Loucy (cell line): ENCODE data around the gene BET1.

ENCODE experiments used
- H2AFZ ChIP-seq: fragments of 200-600 bp; sonication (generic); 2 replicates; pipeline ENCODE4 v1.6.0; 2016; ENCODE audit warnings: antibody characterized with exemption, mild to moderate bottlenecking, low read length, moderate library complexity
- H3F3A ChIP-seq: fragments of 200-600 bp; 2 replicates; pipeline ENCODE4 v1.6.0; 2016; ENCODE audit warnings: antibody characterized with exemption, low read depth, mild to moderate bottlenecking
- H3K27me3 ChIP-seq: fragments of 200-600 bp; sonication (generic); 2 replicates; pipeline ENCODE4 v1.6.1; 2014; ENCODE audit warnings: low read length, mild to moderate bottlenecking; ENCODE audit not compliant: insufficient read depth, poor library complexity, severe bottlenecking
- H3K36me3 ChIP-seq: fragments of 200-600 bp; sonication (generic); 2 replicates; pipeline ENCODE4 v1.6.1; 2016; ENCODE audit warnings: low read length; ENCODE audit not compliant: insufficient read depth
- H3K4me1 ChIP-seq: fragments of 200-600 bp; sonication (generic); 2 replicates; pipeline ENCODE4 v1.5.1; 2014; ENCODE audit warnings: low read length, mild to moderate bottlenecking; ENCODE audit not compliant: insufficient read depth, poor library complexity, severe bottlenecking
- H3K4me2 ChIP-seq: fragments of 200-600 bp; sonication (generic); 2 replicates; pipeline ENCODE4 v1.6.0; 2014; ENCODE audit warnings: antibody characterized with exemption, low read length, low read depth, mild to moderate bottlenecking; ENCODE audit not compliant: poor library complexity, severe bottlenecking
- H3K4me3 ChIP-seq: fragments of 200-600 bp; sonication (generic); 2 replicates; pipeline ENCODE4 v1.5.1; 2014; ENCODE audit warnings: low read length, mild to moderate bottlenecking, mixed read lengths; ENCODE audit not compliant: poor library complexity, severe bottlenecking
- H3K79me2 ChIP-seq: fragments of 200-600 bp; sonication (generic); 2 replicates; pipeline ENCODE4 v1.6.1; 2014; ENCODE audit warnings: low read length; ENCODE audit not compliant: insufficient read depth
- H3K9ac ChIP-seq: fragments of 200-600 bp; sonication (generic); 2 replicates; pipeline ENCODE4 v1.6.0; 2014; ENCODE audit warnings: mild to moderate bottlenecking, low read depth, low read length, moderate library complexity; ENCODE audit not compliant: poor library complexity, severe bottlenecking
- H3K9me2 ChIP-seq: fragments of 200-600 bp; sonication (generic); replicated peaks from 2 replicates; pipeline ENCODE4 v1.6.1; 2016; ENCODE audit warnings: low read depth, low read length, mixed read lengths
- H3K9me3 ChIP-seq: fragments of 200-600 bp; sonication (generic); 2 replicates; pipeline ENCODE4 v1.6.1; 2014; ENCODE audit warnings: mild to moderate bottlenecking, antibody characterized with exemption, low read length, low read depth; ENCODE audit not compliant: insufficient read depth
- H4K20me1 ChIP-seq: fragments of 200-600 bp; sonication (generic); 2 replicates; pipeline ENCODE4 v1.6.0; 2014; ENCODE audit warnings: antibody characterized with exemption, low read length, mild to moderate bottlenecking; ENCODE audit not compliant: insufficient read depth, poor library complexity, severe bottlenecking
- CTCF ChIP-seq: fragments of 200-600 bp; sonication (generic); conservative IDR thresholded peaks from 2 replicates; pipeline ENCODE4 v1.5.1; 2014; ENCODE audit warnings: mild to moderate bottlenecking, antibody characterized with exemption, low read length
- EZH2phosphoT487 ChIP-seq: fragments of 200-600 bp; IDR thresholded peaks from 2 replicates; pipeline ENCODE4 v1.6.1; 2018; ENCODE audit warnings: antibody characterized with exemption, mild to moderate bottlenecking, moderate library complexity, borderline replicate concordance

The BET1 gene

GRCh38 chr7:93980744-93981479, 23.2 kb downstream of the BET1 start:
- H3K9me3 ChIP-seq: no peaks in the 10 kb centered on the region
- no peak overlapping the region for H2AFZ ChIP-seq
- TF ChIP-seq EZH2phosphoT487: no peak
- TF ChIP-seq CTCF: no peak
- no peaks in the 10 kb centered on the region for H3F3A ChIP-seq
- H3K27me3 ChIP-seq: no peaks in the 10 kb centered on the region
- no peak overlapping the region for H3K4me2 ChIP-seq
- H3K9me2 ChIP-seq: no peaks in the 10 kb centered on the region
- no peak overlapping the region for H3K9ac ChIP-seq
- no peaks in the 10 kb centered on the region for H3K4me1 ChIP-seq
- H3K36me3 ChIP-seq: no peaks in the 10 kb centered on the region
- H3K79me2 ChIP-seq: no peaks in the 10 kb centered on the region
- H3K4me3 ChIP-seq: no peak overlapping the region
- no peaks in the 10 kb centered on the region for H4K20me1 ChIP-seq

- Histone ChIP-seq H2AFZ (no peak overlapping the region), H3K27me3 (no peaks in the 10 kb centered on the region), H3K79me2 (no peaks in the 10 kb centered on the region), H3K9me3 (no peaks in the 10 kb centered on the region), H3K4me1 (no peaks in the 10 kb centered on the region), H4K20me1 (no peaks in the 10 kb centered on the region), H3K9ac (no peak overlapping the region), H3K9me2 (no peaks in the 10 kb centered on the region), H3F3A (no peaks in the 10 kb centered on the region), H3K36me3 (no peaks in the 10 kb centered on the region), H3K4me3 (no peak overlapping the region), H3K4me2 (no peak overlapping the region)
- TF ChIP-seq EZH2phosphoT487 (no peak), CTCF (no peak)
Observed at GRCh38 chr7:93977211-93977950, 26.8 kb downstream of the BET1 start.

GRCh38 chr7:93973134-93973533, 31.0 kb downstream of the BET1 start:
- Histone ChIP-seq H3K36me3 (no peaks in the 10 kb centered on the region), H2AFZ (no peak overlapping the region), H3K9me2 (no peaks in the 10 kb centered on the region), H3F3A (no peaks in the 10 kb centered on the region), H3K27me3 (no peaks in the 10 kb centered on the region), H3K79me2 (no peaks in the 10 kb centered on the region), H3K9ac (no peak overlapping the region), H3K4me1 (no peaks in the 10 kb centered on the region), H3K4me2 (no peak overlapping the region), H3K4me3 (no peak overlapping the region), H3K9me3 (no peaks in the 10 kb centered on the region), H4K20me1 (no peaks in the 10 kb centered on the region)
- TF ChIP-seq EZH2phosphoT487: no peak
- no peak for TF ChIP-seq CTCF
